RWPE1 (cell line): ENCODE results near the gene CIC.
A peak's percentile ranks its signal among the peaks of the same experiment; 100 is the strongest.

Source experiments
- CTCF ChIA-PET: fragments of 350-600 bp; sonication (Branson Sonifier 250); formaldehyde crosslinking; extraction: SDS; loops from one replicate; lab custom pipeline; 2021; lab: Yijun Ruan, JAX
- POLR2A ChIA-PET: fragments of 400-600 bp; formaldehyde crosslinking; extraction: SDS; loops from one replicate; lab custom pipeline; 2020; ENCODE audit warnings: antibody characterized with exemption; ENCODE audit not compliant: low non-redundant PET; lab: Yijun Ruan, JAX
- DNase-seq: peaks from one replicate; pipeline ENCODE4 v3.0.0; 2012; ENCODE audit warnings: low spot score
- H3K27ac ChIP-seq: fragments of 450-650 bp; 2 replicates; pipeline ENCODE4 v1.5.1; 2017
- CTCF ChIP-seq: fragments of 450-650 bp; conservative IDR thresholded peaks from 2 replicates; pipeline ENCODE4 v1.5.1; 2017; ENCODE audit warnings: low read depth, mild to moderate bottlenecking

CIC gene

GRCh38 chr19:42286349-42287016, 17.4 kb downstream of the CIC start:
- DNase-seq: no peak
- POLR2A ChIA-PET: no interaction called here
- TF ChIP-seq CTCF: no peak
- H3K27ac ChIP-seq: peak overlapping the region; percentile 100
- CTCF ChIA-PET: interaction anchor here (1.2 kb wide), 1 partner anchor 152 kb away, joined by 3 read pairs; no protein-coding TSS in a partner anchor

DNA sequence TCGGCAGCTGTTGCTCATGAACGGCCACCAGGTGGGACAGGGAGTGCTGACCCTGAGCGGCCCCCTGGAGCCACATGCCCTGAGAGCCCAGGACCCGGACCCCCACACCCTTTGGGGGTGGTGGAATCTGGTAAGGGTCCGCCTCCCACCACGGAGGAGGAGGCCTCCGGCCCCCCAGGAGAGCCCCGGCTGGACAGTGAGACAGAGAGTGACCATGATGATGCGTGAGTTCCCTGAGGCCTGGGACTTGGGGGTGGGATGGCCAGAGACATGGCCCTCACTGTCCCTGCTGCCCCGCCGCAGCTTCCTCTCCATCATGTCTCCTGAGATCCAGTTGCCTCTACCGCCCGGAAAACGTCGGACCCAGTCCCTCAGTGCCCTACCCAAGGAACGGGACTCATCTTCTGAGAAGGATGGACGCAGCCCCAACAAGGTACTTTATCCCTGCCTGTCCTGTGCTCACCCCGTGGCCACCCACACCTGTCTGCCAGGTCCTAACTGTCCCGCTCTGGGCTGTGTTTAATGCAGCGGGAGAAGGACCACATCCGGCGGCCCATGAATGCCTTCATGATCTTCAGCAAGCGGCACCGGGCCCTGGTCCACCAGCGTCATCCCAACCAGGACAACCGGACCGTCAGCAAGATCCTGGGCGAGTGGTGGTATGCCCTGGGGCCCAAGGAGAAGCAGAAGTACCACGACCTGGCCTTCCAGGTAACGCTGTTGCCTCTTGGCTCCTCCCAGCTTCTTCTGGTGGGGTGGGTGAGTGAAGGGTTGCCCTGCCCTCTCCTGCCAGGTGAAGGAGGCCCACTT, 18.2 kb downstream of the CIC start:
- H3K27ac ChIP-seq: peak overlapping the region; percentile 100
- CTCF ChIA-PET: no interaction called here

GRCh38 chr19:42287827-42288107, 18.7 kb downstream of the CIC start:
- peak overlapping the region; percentile 100 for H3K27ac ChIP-seq
- no peak for DNase-seq
- no peak for TF ChIP-seq CTCF
- ChIA-PET CTCF (interaction anchor here (1.1 kb wide), 1 partner anchor 10 kb away, joined by 3 read pairs; no protein-coding TSS in a partner anchor), POLR2A (interaction anchor here (1.1 kb wide), 1 partner anchor 9 kb away, joined by 3 read pairs; no protein-coding TSS in a partner anchor)

More for the DNA sequence above, 18.2 kb downstream of the CIC start:
- TF ChIP-seq CTCF: no peak
- POLR2A ChIA-PET: interaction anchor here (1.1 kb wide), 1 partner anchor 9 kb away, joined by 3 read pairs; no protein-coding TSS in a partner anchor
- DNase-seq: no peak

DNA sequence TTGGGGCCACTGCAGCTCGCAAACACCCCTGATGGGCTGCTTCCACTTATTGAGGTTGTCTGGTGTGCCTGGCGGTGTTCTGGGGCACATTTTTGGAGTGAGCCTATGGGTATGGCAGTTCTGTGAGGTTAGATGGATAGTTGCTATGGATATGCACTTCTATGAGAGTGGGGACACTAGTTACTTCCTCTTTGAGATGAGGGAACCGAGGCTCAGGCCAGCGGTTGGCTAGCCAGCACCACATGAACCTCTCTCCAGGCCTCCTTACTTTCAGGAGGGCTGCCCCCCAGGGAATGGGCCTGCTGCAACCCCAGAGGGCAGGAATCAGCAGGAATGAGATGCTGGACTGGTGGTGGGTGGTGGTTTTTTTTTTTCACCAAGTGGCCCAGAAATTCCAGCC, 19.3 kb downstream of the CIC start:
- DNase-seq: no peak
- POLR2A ChIA-PET: interaction anchor here (1.1 kb wide), 1 partner anchor 8 kb away, joined by 3 read pairs; no protein-coding TSS in a partner anchor
- peak overlapping the region; percentile 100 for H3K27ac ChIP-seq
- CTCF ChIA-PET: interaction anchor here (0.7 to 1.1 kb wide), 2 partner anchors 11 to 25 kb away, joined by 3 to 5 read pairs; partner anchors contain the start of gene TMEM145
- no peak for TF ChIP-seq CTCF

GRCh38 chr19:42288881-42289555, 20.0 kb downstream of the CIC start:
- CTCF ChIA-PET: interaction anchor here (0.7 to 1.6 kb wide), 3 partner anchors 11 to 33 kb away, joined by 3 to 5 read pairs (median 3); partner anchors contain the start of gene TMEM145
- peak overlapping the region; percentile 100 for H3K27ac ChIP-seq
- POLR2A ChIA-PET: no interaction called here
- DNase-seq: no peak
- no peak for TF ChIP-seq CTCF

- TF ChIP-seq CTCF: no peak
- CTCF ChIA-PET: interaction anchor here (1.6 kb wide), 1 partner anchor 32 kb away, joined by 3 read pairs; no protein-coding TSS in a partner anchor
- peak overlapping the region; percentile 100 for H3K27ac ChIP-seq
- DNase-seq: no peak
- POLR2A ChIA-PET: no interaction called here
These were observed 20.5 kb downstream of the CIC start for GRCh38 chr19:42289556-42290041.
